GM19240 (cell line): ENCODE data around the gene SAMD11.
"Not testable (repeated sequence)": the region's sequence is repeated elsewhere in the genome, so short reads cannot be mapped to it uniquely, and the experiment has no call there.

ENCODE experiments used
- DNase-seq: peaks from one replicate; pipeline ENCODE4 v3.0.0; 2011; ENCODE audit warnings: low spot score; ENCODE audit not compliant: insufficient read length

SAMD11 gene

GRCh38 chr1:943545-944340 is 20.0 kb downstream of the SAMD11 start:
- no peak for DNase-seq

DNA sequence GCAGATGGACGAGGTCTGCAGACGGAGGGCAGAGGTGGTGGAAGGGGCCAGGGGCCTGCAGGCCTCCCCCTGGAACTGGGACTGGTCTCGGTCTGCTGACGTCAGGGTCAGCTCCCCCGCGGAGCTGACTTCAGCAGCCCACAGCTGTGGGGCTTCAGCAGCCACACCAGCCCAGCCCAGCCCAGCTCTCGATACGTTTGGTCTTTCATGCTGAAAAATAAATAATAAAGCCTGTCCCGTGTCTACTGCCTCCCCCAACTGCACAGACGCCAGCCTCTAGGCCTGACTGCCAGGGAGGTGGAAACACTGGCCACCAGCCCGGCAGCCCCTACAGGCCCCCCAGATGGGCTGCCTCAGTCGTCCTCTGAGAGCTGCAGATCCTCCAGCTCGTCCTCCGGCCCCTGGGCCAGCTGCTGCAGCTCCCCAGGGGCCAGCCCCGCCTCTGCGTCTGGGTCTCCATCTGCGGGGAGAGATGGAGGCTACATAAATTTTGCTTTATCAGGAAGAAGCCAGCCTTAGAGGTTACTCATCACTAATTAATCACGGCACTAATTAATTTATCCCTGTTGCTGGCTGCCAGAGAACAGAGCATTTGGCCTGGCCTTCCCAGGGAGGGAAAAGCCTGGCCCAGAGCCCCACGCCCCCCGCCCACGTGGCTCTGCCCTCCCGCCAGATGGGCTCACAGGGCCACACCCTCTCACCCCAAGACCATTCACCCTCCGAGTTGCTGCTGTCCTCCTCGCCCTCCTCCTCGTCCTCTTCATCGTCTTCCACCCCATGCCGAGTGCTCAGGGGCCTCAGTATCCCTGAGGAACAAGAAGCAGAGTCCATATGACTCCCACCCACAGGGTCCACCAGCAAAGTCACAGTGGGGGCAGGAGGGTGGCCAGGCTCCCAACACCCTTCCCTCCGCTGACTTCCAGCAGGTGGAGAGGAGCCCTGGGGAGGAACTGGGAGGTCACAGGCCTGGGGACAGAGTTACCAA is 20.9 kb downstream of the SAMD11 start:
- DNase-seq = no peak

DNA sequence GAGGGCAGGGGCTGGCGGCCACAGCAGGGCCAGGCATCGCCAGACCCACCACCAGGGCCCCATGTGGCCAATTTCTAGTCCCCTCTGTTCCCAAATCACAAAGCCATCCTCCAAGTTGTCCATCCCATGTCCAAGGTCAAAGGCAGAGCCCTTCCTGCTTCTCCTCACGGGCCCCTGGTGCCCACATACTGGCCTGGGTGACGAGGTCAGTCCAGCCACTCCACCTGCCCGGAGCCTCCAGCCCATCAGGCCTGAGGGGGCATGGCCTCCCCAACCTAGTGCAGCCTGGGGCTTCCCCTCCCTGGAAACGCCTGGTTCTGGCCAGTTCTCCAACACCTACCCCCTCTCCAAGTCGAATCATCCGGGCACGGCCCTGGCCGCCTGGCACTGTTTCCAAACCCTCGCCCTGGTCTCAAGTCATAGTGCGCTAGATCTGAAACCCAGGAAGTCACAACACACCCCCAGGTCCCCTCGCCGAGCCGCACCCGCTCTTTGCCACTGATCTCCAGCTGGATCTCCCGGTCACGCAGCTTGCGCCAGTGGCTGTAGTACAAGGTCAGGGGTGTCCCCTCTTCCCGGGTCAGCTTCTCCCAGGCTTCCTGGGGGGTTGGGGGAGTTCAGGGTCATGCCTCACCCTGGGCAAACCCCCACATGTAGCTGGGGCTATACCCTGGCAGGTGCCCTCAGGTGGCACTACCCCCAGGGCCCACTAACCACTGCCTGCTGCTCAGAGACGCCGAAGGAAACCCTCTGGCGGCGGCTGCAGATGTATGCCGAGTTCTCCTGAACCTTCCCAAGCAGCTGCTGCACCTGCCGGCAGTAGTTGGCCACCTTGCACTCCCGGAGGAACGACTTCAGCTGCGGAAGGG is 22.2 kb downstream of the SAMD11 start:
- DNase-seq = no peak

DNA sequence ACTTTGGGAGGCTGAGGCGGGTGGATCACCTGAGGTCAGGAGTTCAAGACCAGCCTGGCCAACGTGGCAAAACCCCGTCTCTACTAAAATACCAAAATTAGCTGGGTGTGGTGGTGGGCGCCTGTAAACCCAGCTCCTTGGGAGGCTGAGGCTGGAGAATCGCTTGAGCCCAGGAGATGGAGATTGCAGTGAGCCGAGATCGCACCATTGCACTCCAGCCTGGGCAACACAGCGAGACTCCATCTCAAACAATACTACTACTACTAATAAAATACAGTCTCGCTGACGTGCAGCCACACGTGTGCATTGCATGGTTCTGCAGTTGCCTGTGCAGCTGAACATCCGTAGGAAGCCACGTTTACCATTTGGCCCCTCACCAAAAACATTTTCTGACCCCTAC is 23.1 kb downstream of the SAMD11 start:
- not testable (repeated sequence) for DNase-seq

GRCh38 chr1:947958-948357 is 24.2 kb downstream of the SAMD11 start:
- no peak for DNase-seq

GRCh38 chr1:950268-950667 is 26.5 kb downstream of the SAMD11 start:
- no peak for DNase-seq

GRCh38 chr1:950881-951280 is 27.2 kb downstream of the SAMD11 start:
- no peak for DNase-seq

- no peak for DNase-seq
These were observed 27.6 kb downstream of the SAMD11 start for GRCh38 chr1:951364-951763.

- DNase-seq = no peak
These were observed 28.5 kb downstream of the SAMD11 start for GRCh38 chr1:952201-952600.

- no peak for DNase-seq
These were observed 28.9 kb downstream of the SAMD11 start for GRCh38 chr1:952603-953002.

DNA sequence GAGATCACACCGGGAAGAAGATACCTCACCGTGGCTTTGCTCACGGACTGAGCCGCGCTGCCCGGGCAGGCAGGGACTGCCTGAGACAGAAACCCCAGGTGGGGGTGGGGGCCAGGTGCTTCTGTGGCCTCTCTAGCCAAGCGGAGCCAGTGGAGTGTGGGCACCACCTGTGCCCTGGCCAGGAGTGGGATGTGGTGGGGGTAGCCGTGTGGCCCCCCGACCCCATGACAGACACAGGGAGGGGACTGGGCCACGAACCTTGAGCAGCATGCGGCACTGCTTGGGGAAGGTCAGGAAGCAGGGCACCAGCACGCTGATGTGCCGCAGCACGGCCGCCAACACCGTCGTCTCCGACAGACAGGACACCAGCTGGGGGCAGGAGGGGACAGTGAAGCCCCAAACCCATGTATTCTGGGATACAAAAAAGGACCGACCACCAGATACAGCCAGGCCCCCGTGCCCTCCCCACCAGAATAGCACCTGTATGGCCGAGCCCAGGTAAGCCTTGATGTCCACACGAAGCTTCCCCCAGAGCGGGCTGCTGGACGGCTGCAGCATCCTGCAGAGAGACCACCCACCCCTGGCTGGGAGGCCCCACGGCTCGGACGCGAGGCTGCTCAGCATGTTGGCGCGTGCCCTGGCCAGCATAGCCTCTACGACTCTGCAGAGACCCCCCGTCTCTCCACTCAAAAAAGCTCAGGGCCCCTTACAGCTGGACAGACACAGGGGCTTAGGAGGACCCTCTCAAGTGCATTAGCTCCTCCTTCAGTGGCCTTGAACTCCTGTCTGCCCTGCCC is 30.0 kb downstream of the SAMD11 start:
- DNase-seq = no peak

- DNase-seq = no peak
These were observed 31.2 kb downstream of the SAMD11 start for GRCh38 chr1:954927-955326.

- no peak for DNase-seq
These were observed 31.8 kb downstream of the SAMD11 start for GRCh38 chr1:955474-955873.

DNA sequence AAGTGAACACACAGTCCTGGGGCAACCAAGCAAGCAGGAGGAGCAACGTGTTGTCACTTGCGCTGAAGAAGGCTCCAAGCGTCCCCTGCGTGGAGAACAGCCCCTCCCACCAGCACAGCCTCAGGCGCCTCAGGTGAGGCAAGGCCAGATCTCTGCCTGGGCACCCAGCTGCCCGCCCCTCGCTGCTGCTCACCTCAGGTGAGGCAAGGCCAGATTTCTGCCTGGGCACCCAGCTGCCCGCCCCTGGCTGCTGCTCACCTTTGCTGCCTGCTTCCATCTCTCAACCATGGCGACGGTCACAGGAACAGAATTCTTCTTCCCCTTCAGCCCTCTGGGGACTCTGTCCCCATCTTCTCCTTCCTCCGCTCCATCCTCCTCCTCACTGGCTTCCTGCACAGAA is 32.9 kb downstream of the SAMD11 start:
- DNase-seq = no peak

DNA sequence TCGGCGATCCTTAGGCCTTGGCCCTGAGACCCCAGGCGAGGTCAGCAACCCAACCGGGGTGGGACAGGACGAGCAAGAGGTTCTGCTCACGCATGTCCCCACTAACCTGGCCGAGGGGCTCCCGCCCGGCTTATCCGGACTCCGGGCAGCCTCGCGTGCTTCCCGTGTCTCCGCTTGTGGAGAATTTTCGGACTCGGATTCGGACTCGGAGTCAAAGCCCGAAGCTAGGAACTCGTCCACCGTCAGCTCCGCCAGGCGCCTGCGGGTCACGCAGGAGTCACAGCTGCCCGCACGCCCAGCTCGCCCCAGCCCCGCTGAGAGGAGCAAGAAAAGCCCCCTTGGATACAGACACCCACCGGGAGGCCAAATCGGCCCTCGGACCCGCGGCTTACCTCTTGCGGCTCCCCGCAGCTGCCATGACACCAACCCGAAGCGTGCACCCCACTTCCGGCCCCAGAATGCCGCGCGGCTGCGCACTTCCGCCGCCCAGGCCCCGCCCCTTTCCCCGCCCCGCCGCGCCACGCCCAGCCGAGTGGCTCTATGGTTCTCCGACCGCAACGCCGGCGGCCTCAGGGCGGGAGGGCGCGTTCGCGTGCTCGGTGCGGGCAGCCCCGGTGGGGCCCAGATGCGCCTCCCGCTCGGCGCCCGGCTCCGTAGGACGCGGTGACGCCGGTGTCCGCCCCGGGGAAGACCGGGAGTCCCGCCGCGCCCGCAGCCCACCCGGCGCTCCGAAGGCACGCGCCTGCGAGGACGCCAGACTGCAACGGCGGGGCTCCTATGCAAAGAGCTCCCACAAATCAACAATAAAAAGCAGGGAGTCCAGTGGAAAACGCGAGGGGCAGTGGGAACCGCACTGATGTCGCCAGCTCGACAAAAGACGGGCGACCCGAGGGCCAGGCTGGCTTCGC is 35.4 kb downstream of the SAMD11 start, which contains the start of gene NOC2L:
NOC2L (minus strand) TSS at position 434 of the 908 bp plus-strand sequence; CDS start at position 418, 16 bp downstream.
- DNase-seq = peak; percentile 95

DNA sequence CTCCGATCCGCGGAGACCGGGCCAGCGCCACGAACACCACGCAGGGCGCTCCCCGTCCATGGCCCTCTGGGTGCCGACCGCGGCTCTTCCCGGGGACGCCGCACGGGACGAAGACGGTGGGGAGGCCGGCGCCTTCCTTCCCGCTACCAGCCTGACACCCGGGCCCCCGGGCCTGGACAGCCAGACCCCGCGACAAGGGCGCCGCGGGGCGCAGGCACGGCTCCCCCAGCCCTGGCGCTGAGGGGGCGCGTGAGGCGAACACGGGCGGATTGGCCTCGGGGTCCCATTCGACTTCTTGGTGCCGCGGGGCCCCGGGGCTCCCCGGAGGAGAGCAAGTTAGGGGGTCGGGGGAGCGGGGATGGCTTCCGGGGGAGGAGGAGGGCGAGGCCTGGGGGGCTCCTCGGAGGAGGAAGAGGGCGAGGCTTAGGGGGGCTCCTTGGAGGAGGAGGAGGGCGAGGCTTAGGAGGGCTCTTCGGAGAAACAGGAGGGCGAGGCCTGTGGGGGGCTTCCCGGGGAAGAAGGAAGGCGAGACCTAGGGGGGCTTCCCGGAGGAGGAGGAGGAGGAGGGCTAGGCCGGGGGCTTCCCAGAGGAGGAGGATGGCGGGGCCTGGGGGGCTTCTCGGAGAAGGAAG is 36.1 kb downstream of the SAMD11 start:
- DNase-seq = no peak

- DNase-seq = peak; percentile 90
These were observed 36.8 kb downstream of the SAMD11 start, which contains the start of gene KLHL17 for GRCh38 chr1:960363-961131. KLHL17 (plus strand) TSS chr1:960584; CDS start chr1:960694, 110 bp downstream.

GRCh38 chr1:961132-961669 is 37.5 kb downstream of the SAMD11 start:
- no peak for DNase-seq
